Liver (tissue), 9 donors: Measurements from ENCODE around the gene APOOL. TPM values are rescaled to one million over a fixed set of nuclear protein-coding genes. Genes with fewer than 3 reads are reported as not detected.

Experiments used
- DNase-seq: peaks from one replicate; pipeline ENCODE4 v3.0.0-alpha.2; 2017; ENCODE audit warnings: low spot score
- H3K27ac ChIP-seq, 2 donors: one replicate each; pipeline ENCODE4 v1.7.0; 2013; ENCODE audit warnings: inconsistent platforms in 2 of 2, low read length in 2 of 2, control low read depth in 1 of 2, low read depth in 1 of 2, mild to moderate bottlenecking in 1 of 2
- H3K27me3 ChIP-seq, 4 donors: one replicate each; pipeline versions ENCODE4 v1.6.1 to v1.7.0; 2013; ENCODE audit warnings: low read length in 3 of 4, inconsistent platforms in 1 of 4, mild to moderate bottlenecking in 1 of 4, moderate library complexity in 1 of 4; ENCODE audit not compliant: control insufficient read depth in 4 of 4, insufficient read depth in 4 of 4
- H3K36me3 ChIP-seq, 4 donors: one replicate each; pipeline versions ENCODE4 v1.6.1 to v1.7.0; 2013; ENCODE audit warnings: low read length in 3 of 4, mild to moderate bottlenecking in 3 of 4, low read depth in 1 of 4, moderate library complexity in 1 of 4; ENCODE audit not compliant: control insufficient read depth in 4 of 4, insufficient read depth in 3 of 4
- H3K4me1 ChIP-seq, 4 donors: one replicate each; pipeline versions ENCODE4 v1.6.1 to v1.7.0; 2013; ENCODE audit warnings: low read length in 3 of 4, mild to moderate bottlenecking in 3 of 4, moderate library complexity in 1 of 4; ENCODE audit not compliant: control insufficient read depth in 4 of 4, insufficient read depth in 4 of 4
- H3K4me3 ChIP-seq, 3 donors: one replicate each; pipeline versions ENCODE4 v1.6.1 to v1.7.0; 2013; ENCODE audit warnings: low read length in 3 of 3, control low read depth in 1 of 3, low read depth in 1 of 3, mild to moderate bottlenecking in 1 of 3
- H3K9ac ChIP-seq, 2 donors: one replicate each; pipeline ENCODE4 v1.7.0; 2013; ENCODE audit warnings: low read length in 2 of 2, mild to moderate bottlenecking in 2 of 2, moderate library complexity in 2 of 2, control low read depth in 1 of 2, low read depth in 1 of 2
- H3K9me3 ChIP-seq, 4 donors: one replicate each; pipeline versions ENCODE4 v1.6.1 to v1.7.0; 2013; ENCODE audit warnings: low read length in 3 of 4; ENCODE audit not compliant: control insufficient read depth in 4 of 4
- ATF3 ChIP-seq: IDR thresholded peaks from 2 replicates; pipeline ENCODE4 v1.6.1; 2016; ENCODE audit warnings: antibody characterized with exemption
- CTCF ChIP-seq: fragments of 150-350 bp; IDR thresholded peaks from 2 replicates; pipeline ENCODE4 v1.5.1; 2017; ENCODE audit warnings: improper control_type of control experiment, low read depth, low read length; ENCODE audit not compliant: missing input control
- EGR1 ChIP-seq, 2 donors: IDR thresholded peaks; 2 replicates each; pipeline ENCODE4 v1.6.1; 2016 to 2018; ENCODE audit warnings: antibody characterized with exemption in 2 of 2, low read depth in 2 of 2
- FOXA1 ChIP-seq: IDR thresholded peaks from 2 replicates; pipeline ENCODE4 v1.6.1; 2016; ENCODE audit warnings: antibody characterized with exemption
- FOXA2 ChIP-seq: IDR thresholded peaks from 2 replicates; pipeline ENCODE4 v1.6.1; 2016; ENCODE audit warnings: antibody characterized with exemption
- GABPA ChIP-seq, 2 donors: IDR thresholded peaks in 1 of 2; conservative IDR thresholded peaks in 1 of 2; 2 replicates each; pipeline ENCODE4 v1.6.1; 2016; ENCODE audit warnings: antibody characterized with exemption in 2 of 2, mild to moderate bottlenecking in 1 of 2, moderate library complexity in 1 of 2
- HNF4A ChIP-seq, 2 donors: conservative IDR thresholded peaks; 2 replicates each; pipeline ENCODE4 v1.6.1; 2016; ENCODE audit warnings: antibody characterized with exemption in 2 of 2, mild to moderate bottlenecking in 2 of 2
- HNF4G ChIP-seq: IDR thresholded peaks from 2 replicates; pipeline ENCODE4 v1.6.1; 2016; ENCODE audit warnings: antibody characterized with exemption
- JUND ChIP-seq, 2 donors: IDR thresholded peaks; 2 replicates each; pipeline ENCODE4 v1.6.1; 2016; ENCODE audit warnings: antibody characterized with exemption in 2 of 2
- MAX ChIP-seq: IDR thresholded peaks from 2 replicates; pipeline ENCODE4 v1.6.1; 2016; ENCODE audit warnings: antibody characterized with exemption
- NR2F2 ChIP-seq: IDR thresholded peaks from 2 replicates; pipeline ENCODE4 v1.6.1; 2016; ENCODE audit warnings: antibody characterized with exemption
- RAD21 ChIP-seq, 2 donors: IDR thresholded peaks; 2 replicates each; pipeline ENCODE4 v1.6.1; 2016; ENCODE audit warnings: antibody characterized with exemption in 2 of 2, mild to moderate bottlenecking in 2 of 2
- RXRA ChIP-seq, 2 donors: IDR thresholded peaks; 2 replicates each; pipeline ENCODE4 v1.6.1; 2017 to 2018; ENCODE audit warnings: antibody characterized with exemption in 2 of 2, mild to moderate bottlenecking in 1 of 2
- SP1 ChIP-seq: IDR thresholded peaks from 2 replicates; pipeline ENCODE4 v1.6.1; 2018; ENCODE audit warnings: antibody characterized with exemption, mild to moderate bottlenecking
- TAF1 ChIP-seq: conservative IDR thresholded peaks from 2 replicates; pipeline ENCODE4 v1.6.1; 2016; ENCODE audit warnings: antibody characterized with exemption, mild to moderate bottlenecking
- YY1 ChIP-seq: IDR thresholded peaks from 2 replicates; pipeline ENCODE4 v1.6.1; 2016; ENCODE audit warnings: antibody characterized with exemption, mild to moderate bottlenecking
- ZBTB33 ChIP-seq: IDR thresholded peaks from 2 replicates; pipeline ENCODE4 v1.6.1; 2016; ENCODE audit warnings: antibody characterized with exemption
- WGBS: extraction: QIAGEN DNeasy Blood & Tissue Kit; methylation state at CpG from one replicate; pipeline ENCODE4 v1.1.7; 2013; 5-methylcytosine and 5-hydroxymethylcytosine counted together
- polyA plus RNA-seq, 2 donors: library from polyadenylated mRNA; stranded (reverse) in 1 of 2; unstranded in 1 of 2; fragments of 200-250 nt in 1 of 2; fragments of >200 nt in 1 of 2; fragmentation: Nextera tagmentation in 1 of 2; extraction: Ambion mirVana in 1 of 2; gene quantifications; one replicate each; pipeline versions ENCODE4 v1.2.1 to v1.2.3, GENCODE V29; 2013 to 2015
- total RNA-seq, 2 donors: library from RNA; depleted of rRNA; stranded (reverse); fragments of >200 nt; gene quantifications; one replicate each; pipeline ENCODE4 v1.2.3, GENCODE V29; 2014
- TF ChIP-seq, protein P1 (sequence below): IDR thresholded peaks from 2 replicates; pipeline ENCODE4 v1.6.1; 2016; ENCODE audit warnings: antibody characterized with exemption, mild to moderate bottlenecking
- donor health status: healthy.
- donor health status: healthy.
- donor health status: healthy.
- donor health status: healthy.
- donor health status: healthy.

The APOOL gene
- total and polyA plus RNA-seq, 4 donors, result 7.5 to 12.1 (median 10.7) TPM

GRCh38 chrX:85089321-85089840 is 85.7 kb downstream of the APOOL start:
- H3K9me3 ChIP-seq, result no peaks in the 10 kb centered on the region
- H3K27me3 ChIP-seq, result no peaks in the 10 kb centered on the region
- H3K4me3 ChIP-seq, result no peak overlapping the region
- 97% methylated on average over 5 of the region's 5 CpGs for WGBS
- no peak overlapping the region for H3K9ac ChIP-seq
- H3K4me1 ChIP-seq, result no peaks in the 10 kb centered on the region
- peaks cover 0 to 10% (median 4%) of the 10 kb centered on the region in 4 donors for H3K36me3 ChIP-seq
- no peak for DNase-seq
- no peak overlapping the region for H3K27ac ChIP-seq
- TF ChIP-seq FOXA2, result no peak
- no peak for TF ChIP-seq EGR1 (IDR thresholded peaks at IDR 0.05; ENCODE audit: low read depth in 2 of 2)
- TF ChIP-seq CTCF, result no peak
- TF ChIP-seq RAD21 (IDR thresholded peaks at IDR 0.05), result no peak
- TF ChIP-seq YY1, result no peak
- TF ChIP-seq GABPA (IDR thresholded peaks at IDR 0.05 in 1 of 2, conservative IDR thresholded peaks at IDR 0.05 in 1 of 2), result no peak
- TF ChIP-seq, protein P1, sequence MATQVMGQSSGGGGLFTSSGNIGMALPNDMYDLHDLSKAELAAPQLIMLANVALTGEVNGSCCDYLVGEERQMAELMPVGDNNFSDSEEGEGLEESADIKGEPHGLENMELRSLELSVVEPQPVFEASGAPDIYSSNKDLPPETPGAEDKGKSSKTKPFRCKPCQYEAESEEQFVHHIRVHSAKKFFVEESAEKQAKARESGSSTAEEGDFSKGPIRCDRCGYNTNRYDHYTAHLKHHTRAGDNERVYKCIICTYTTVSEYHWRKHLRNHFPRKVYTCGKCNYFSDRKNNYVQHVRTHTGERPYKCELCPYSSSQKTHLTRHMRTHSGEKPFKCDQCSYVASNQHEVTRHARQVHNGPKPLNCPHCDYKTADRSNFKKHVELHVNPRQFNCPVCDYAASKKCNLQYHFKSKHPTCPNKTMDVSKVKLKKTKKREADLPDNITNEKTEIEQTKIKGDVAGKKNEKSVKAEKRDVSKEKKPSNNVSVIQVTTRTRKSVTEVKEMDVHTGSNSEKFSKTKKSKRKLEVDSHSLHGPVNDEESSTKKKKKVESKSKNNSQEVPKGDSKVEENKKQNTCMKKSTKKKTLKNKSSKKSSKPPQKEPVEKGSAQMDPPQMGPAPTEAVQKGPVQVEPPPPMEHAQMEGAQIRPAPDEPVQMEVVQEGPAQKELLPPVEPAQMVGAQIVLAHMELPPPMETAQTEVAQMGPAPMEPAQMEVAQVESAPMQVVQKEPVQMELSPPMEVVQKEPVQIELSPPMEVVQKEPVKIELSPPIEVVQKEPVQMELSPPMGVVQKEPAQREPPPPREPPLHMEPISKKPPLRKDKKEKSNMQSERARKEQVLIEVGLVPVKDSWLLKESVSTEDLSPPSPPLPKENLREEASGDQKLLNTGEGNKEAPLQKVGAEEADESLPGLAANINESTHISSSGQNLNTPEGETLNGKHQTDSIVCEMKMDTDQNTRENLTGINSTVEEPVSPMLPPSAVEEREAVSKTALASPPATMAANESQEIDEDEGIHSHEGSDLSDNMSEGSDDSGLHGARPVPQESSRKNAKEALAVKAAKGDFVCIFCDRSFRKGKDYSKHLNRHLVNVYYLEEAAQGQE, result no peak
- TF ChIP-seq RXRA (IDR thresholded peaks at IDR 0.05), result no peak
- TF ChIP-seq ATF3, result no peak
- no peak for TF ChIP-seq SP1
- TF ChIP-seq MAX, result no peak
- TF ChIP-seq JUND (IDR thresholded peaks at IDR 0.05), result no peak
- TF ChIP-seq HNF4G, result no peak
- TF ChIP-seq TAF1, result no peak
- no peak for TF ChIP-seq NR2F2
- TF ChIP-seq ZBTB33, result no peak
- TF ChIP-seq HNF4A (conservative IDR thresholded peaks at IDR 0.05), result no peak
- TF ChIP-seq FOXA1, result no peak
